Testis (tissue), 2 donors: Measurements from ENCODE around the gene TGFB1I1.

Source experiments
- POLR2A ChIP-seq: fragments of 450-650 bp; IDR thresholded peaks from one replicate; pipeline ENCODE4 v1.6.1; 2017; ENCODE audit warnings: antibody characterized with exemption, mild to moderate bottlenecking, moderate library complexity
- TF ChIP-seq, protein P1 (sequence below), 3 experiments: fragments of 450-650 bp in 2 of 3; fragments of 200-600 bp in 1 of 3; sonication (generic) in 1 of 3; IDR thresholded peaks; one replicate each; pipeline ENCODE4 v1.5.1; 2016 to 2019; ENCODE audit warnings: antibody characterized with exemption in 3 of 3, mild to moderate bottlenecking in 2 of 3, moderate library complexity in 1 of 3

DNA sequence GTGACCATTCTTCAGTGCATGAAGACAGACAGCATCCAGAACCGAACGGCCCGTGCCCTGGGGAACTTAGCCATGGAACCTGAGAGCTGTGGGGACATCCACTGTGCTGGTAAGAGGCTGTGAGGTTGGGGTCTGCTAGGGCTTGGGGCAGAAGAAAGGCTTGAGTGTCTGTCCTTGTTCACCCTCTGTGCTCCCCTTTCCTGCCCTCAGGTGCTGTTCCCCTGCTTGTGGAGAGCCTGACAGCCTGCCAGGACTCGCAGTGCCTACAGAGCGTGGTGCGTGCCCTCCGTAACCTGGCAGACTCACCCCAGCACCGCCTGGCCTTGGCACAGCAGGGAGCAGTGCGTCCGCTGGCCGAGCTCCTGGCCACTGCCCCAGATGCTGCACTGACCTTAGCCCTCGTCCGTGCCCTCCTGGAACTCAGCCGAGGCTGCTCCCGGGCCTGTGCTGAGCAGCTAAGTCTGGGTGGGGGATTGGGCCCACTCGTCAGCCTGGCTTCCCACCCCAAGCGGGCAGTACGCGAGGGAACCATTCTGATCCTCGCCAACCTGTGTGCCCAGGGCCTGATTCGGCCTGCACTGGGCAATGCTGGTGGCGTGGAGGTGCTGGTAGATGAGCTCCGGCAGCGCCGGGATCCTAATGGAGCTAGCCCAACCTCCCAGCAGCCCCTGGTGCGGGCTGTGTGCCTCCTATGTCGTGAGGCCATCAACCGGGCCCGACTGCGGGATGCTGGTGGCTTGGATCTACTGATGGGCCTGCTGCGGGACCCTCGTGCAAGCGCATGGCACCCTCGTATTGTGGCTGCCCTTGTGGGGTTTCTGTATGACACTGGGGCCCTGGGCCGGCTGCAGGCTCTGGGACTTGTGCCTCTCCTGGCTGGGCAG lies 9.8 kb upstream of the TGFB1I1 start:
- TF ChIP-seq, protein P1, sequence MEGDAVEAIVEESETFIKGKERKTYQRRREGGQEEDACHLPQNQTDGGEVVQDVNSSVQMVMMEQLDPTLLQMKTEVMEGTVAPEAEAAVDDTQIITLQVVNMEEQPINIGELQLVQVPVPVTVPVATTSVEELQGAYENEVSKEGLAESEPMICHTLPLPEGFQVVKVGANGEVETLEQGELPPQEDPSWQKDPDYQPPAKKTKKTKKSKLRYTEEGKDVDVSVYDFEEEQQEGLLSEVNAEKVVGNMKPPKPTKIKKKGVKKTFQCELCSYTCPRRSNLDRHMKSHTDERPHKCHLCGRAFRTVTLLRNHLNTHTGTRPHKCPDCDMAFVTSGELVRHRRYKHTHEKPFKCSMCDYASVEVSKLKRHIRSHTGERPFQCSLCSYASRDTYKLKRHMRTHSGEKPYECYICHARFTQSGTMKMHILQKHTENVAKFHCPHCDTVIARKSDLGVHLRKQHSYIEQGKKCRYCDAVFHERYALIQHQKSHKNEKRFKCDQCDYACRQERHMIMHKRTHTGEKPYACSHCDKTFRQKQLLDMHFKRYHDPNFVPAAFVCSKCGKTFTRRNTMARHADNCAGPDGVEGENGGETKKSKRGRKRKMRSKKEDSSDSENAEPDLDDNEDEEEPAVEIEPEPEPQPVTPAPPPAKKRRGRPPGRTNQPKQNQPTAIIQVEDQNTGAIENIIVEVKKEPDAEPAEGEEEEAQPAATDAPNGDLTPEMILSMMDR (IDR thresholded peaks at IDR 0.05), result no peak
- no peak for TF ChIP-seq POLR2A
